Parietal lobe (tissue), 1 donor: ENCODE measurements around the gene MSH5. TPM values are rescaled to one million over a fixed set of nuclear protein-coding genes. Genes with fewer than 3 reads are reported as not detected.

Experiments
- total RNA-seq: library from RNA; depleted of rRNA; stranded (reverse); fragments of >200 nt; gene quantifications from one replicate; pipeline ENCODE4 v1.2.3, GENCODE V29; 2014

The MSH5 gene
- 14.1 TPM for total RNA-seq

GRCh38 chr6:31739639-31740396 is at the start of gene MSH5:
Gene MSH5, plus strand, starts transcription at chr6:31740005. Its CDS starts 462 bp downstream, at chr6:31740467.

GRCh38 chr6:31702819-31703716 is 36.7 kb upstream of the MSH5 start, which contains the start of gene ABHD16A:
Gene ABHD16A, minus strand, starts transcription at chr6:31703324. Its CDS starts 43 bp downstream, at chr6:31703281.

GRCh38 chr6:31706599-31706998 is 33.2 kb upstream of the MSH5 start, which contains the start of gene LY6G6F:
Gene LY6G6F, plus strand, starts transcription at chr6:31706866. Its CDS starts 41 bp downstream, at chr6:31706907.

GRCh38 chr6:31715022-31715958 is 24.5 kb upstream of the MSH5 start, which contains the start of gene LY6G6D:
Gene LY6G6D, plus strand, starts transcription at chr6:31715348. Its CDS starts 8 bp downstream, at chr6:31715356.

GRCh38 chr6:31721351-31722020 is 18.3 kb upstream of the MSH5 start, which contains the start of gene LY6G6C:
Gene LY6G6C, minus strand, starts transcription at chr6:31721746. Its CDS starts 67 bp downstream, at chr6:31721679.

GRCh38 chr6:31723245-31723979 is 16.4 kb upstream of the MSH5 start, which contains the start of gene MPIG6B:
Gene MPIG6B, plus strand, starts transcription at chr6:31723373. Its CDS starts 11 bp downstream, at chr6:31723384.

GRCh38 chr6:31728767-31729514 is 10.9 kb upstream of the MSH5 start, which contains the start of gene DDAH2:
Gene DDAH2, minus strand, starts transcription at chr6:31729299. Its CDS starts 138 bp downstream, at chr6:31729161.

GRCh38 chr6:31736021-31736767 is 3.6 kb upstream of the MSH5 start, which contains the start of gene CLIC1:
Gene CLIC1, minus strand, starts transcription at chr6:31736530. Its CDS starts 230 bp downstream, at chr6:31736300.

GRCh38 chr6:31762356-31762755 is 22.6 kb downstream of the MSH5 start, which contains the start of gene SAPCD1:
Gene SAPCD1, plus strand, starts transcription at chr6:31762656. Its CDS starts 399 bp downstream, at chr6:31763055.

GRCh38 chr6:31776989-31777666 is 37.3 kb downstream of the MSH5 start, which contains the start of gene VWA7:
Gene VWA7, minus strand, starts transcription at chr6:31777328. Its CDS starts 549 bp downstream, at chr6:31776779.

GRCh38 chr6:31795616-31796298 is 56.0 kb downstream of the MSH5 start, which contains the start of gene VARS1:
Gene VARS1, minus strand, starts transcription at chr6:31795752. Its CDS starts 535 bp downstream, at chr6:31795217.

GRCh38 chr6:31806470-31807272 is 66.9 kb downstream of the MSH5 start, which contains the start of gene LSM2:
Gene LSM2, minus strand, starts transcription at chr6:31806966. Its CDS starts 209 bp downstream, at chr6:31806757.

